OCI-LY3 (cell line): Measurements from ENCODE around the gene TEX50.
A peak's percentile ranks its signal among the peaks of the same experiment; 100 is the strongest.

ENCODE experiments used
- EZH2phosphoT487 ChIP-seq: fragments of 200-600 bp; shearing (Covaris generic); IDR thresholded peaks from 2 replicates; pipeline ENCODE4 v1.6.1; 2018; ENCODE audit warnings: antibody characterized with exemption, mixed run types, low read depth
- TF ChIP-seq, protein P1 (sequence below): fragments of 200-600, 300-600 bp; sonication (generic); IDR thresholded peaks from 2 replicates; pipeline ENCODE4 v1.5.1; 2014; ENCODE audit warnings: antibody characterized with exemption, low read length, low read depth

DNA sequence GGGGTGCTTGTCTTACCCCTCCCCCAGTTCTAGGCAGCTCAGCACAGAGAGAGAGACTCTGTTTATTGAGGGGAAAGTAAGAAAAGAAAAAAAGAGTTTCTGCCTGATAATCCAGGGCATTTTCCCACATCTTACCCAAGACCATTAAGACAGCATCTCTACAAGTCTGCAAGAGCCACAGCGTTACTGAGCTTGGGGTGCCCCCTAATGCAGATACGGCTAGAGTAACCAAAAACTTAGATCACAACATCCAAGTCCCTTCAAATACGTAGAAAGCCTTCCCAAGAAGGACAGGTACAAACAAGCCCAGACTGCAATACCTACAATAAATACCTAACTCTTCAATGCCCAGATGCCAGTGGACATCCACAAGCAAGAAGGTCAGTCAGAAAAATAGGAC, 6.2 kb upstream of the TEX50 start:
- TF ChIP-seq, protein P1, sequence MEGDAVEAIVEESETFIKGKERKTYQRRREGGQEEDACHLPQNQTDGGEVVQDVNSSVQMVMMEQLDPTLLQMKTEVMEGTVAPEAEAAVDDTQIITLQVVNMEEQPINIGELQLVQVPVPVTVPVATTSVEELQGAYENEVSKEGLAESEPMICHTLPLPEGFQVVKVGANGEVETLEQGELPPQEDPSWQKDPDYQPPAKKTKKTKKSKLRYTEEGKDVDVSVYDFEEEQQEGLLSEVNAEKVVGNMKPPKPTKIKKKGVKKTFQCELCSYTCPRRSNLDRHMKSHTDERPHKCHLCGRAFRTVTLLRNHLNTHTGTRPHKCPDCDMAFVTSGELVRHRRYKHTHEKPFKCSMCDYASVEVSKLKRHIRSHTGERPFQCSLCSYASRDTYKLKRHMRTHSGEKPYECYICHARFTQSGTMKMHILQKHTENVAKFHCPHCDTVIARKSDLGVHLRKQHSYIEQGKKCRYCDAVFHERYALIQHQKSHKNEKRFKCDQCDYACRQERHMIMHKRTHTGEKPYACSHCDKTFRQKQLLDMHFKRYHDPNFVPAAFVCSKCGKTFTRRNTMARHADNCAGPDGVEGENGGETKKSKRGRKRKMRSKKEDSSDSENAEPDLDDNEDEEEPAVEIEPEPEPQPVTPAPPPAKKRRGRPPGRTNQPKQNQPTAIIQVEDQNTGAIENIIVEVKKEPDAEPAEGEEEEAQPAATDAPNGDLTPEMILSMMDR: peak; percentile 48
- no peak for TF ChIP-seq EZH2phosphoT487
